H9 (cell line): ENCODE results near the gene OPN1SW. TPM values are rescaled to one million over a fixed set of nuclear protein-coding genes. Genes with fewer than 3 reads are reported as not detected.

Experiments
- DNase-seq: peaks from one replicate; pipeline ENCODE4 v3.0.0-alpha.2; 2017
- H2AFZ ChIP-seq: one replicate; pipeline ENCODE4 v1.6.1; 2013; ENCODE audit warnings: mild to moderate bottlenecking, low read length, control low read depth, moderate library complexity
- H2AK5ac ChIP-seq: 2 replicates; pipeline ENCODE4 v1.6.1; 2013; ENCODE audit warnings: low read length, control low read depth, mixed read lengths; ENCODE audit not compliant: insufficient read length
- H2BK120ac ChIP-seq: one replicate; pipeline ENCODE4 v1.6.1; 2013; ENCODE audit warnings: low read depth, mild to moderate bottlenecking, low read length, control low read depth, inconsistent platforms; ENCODE audit not compliant: poor library complexity, severe bottlenecking
- H2BK12ac ChIP-seq: 2 replicates; pipeline ENCODE4 v1.6.1; 2013; ENCODE audit warnings: low read length, control low read depth, mixed read lengths, low read depth; ENCODE audit not compliant: insufficient read length
- H2BK15ac ChIP-seq: 2 replicates; pipeline ENCODE4 v1.6.1; 2013; ENCODE audit warnings: low read depth, low read length, control low read depth
- H2BK20ac ChIP-seq: one replicate; pipeline ENCODE4 v1.6.1; 2013; ENCODE audit warnings: low read depth, mild to moderate bottlenecking, low read length, control low read depth, inconsistent platforms; ENCODE audit not compliant: poor library complexity, severe bottlenecking
- H2BK5ac ChIP-seq: 2 replicates; pipeline ENCODE4 v1.6.1; 2013; ENCODE audit warnings: low read length, control low read depth, mixed read lengths; ENCODE audit not compliant: insufficient read length
- H3K14ac ChIP-seq: 2 replicates; pipeline ENCODE4 v1.6.1; 2013; ENCODE audit warnings: low read length, control low read depth; ENCODE audit not compliant: insufficient read depth
- H3K18ac ChIP-seq: 2 replicates; pipeline ENCODE4 v1.6.1; 2013; ENCODE audit warnings: low read depth, mild to moderate bottlenecking, mixed read lengths, low read length, control low read depth; ENCODE audit not compliant: insufficient read length
- H3K23ac ChIP-seq: 2 replicates; pipeline ENCODE4 v1.6.1; 2013; ENCODE audit warnings: low read length, control low read depth, mixed read lengths, low read depth; ENCODE audit not compliant: insufficient read length
- H3K23me2 ChIP-seq: 2 replicates; pipeline ENCODE4 v1.6.1; 2013; ENCODE audit warnings: low read depth, mild to moderate bottlenecking, mixed read lengths, low read length, control low read depth; ENCODE audit not compliant: insufficient read length, poor library complexity, severe bottlenecking
- H3K27ac ChIP-seq: 2 replicates; pipeline ENCODE4 v1.5.1; 2013; ENCODE audit warnings: low read length, control low read depth, mixed read lengths, low read depth; ENCODE audit not compliant: insufficient read length
- H3K27me3 ChIP-seq: 2 replicates; pipeline ENCODE4 v1.6.1; 2013; ENCODE audit warnings: low read length, control low read depth, inconsistent platforms; ENCODE audit not compliant: insufficient read depth
- H3K4ac ChIP-seq: 2 replicates; pipeline ENCODE4 v1.6.1; 2013; ENCODE audit warnings: low read depth, mild to moderate bottlenecking, control low read depth, inconsistent platforms, low read length, moderate library complexity
- H3K4me1 ChIP-seq: 2 replicates; pipeline ENCODE4 v1.6.1; 2013; ENCODE audit warnings: low read length, control low read depth, inconsistent platforms; ENCODE audit not compliant: insufficient read depth
- H3K4me2 ChIP-seq: 2 replicates; pipeline ENCODE4 v1.6.1; 2013; ENCODE audit warnings: low read length, control low read depth, mixed read lengths; ENCODE audit not compliant: insufficient read length, insufficient read depth
- H3K56ac ChIP-seq: 2 replicates; pipeline ENCODE4 v1.6.1; 2013; ENCODE audit warnings: low read depth, mild to moderate bottlenecking, mixed read lengths, low read length, control low read depth; ENCODE audit not compliant: insufficient read length
- H3K79me1 ChIP-seq: 2 replicates; pipeline ENCODE4 v1.6.1; 2013; ENCODE audit warnings: low read depth, mild to moderate bottlenecking, moderate library complexity, low read length, control low read depth, inconsistent platforms; ENCODE audit not compliant: insufficient read depth, poor library complexity, severe bottlenecking
- H3K79me2 ChIP-seq: 2 replicates; pipeline ENCODE4 v1.6.1; 2013; ENCODE audit warnings: low read length, control low read depth, inconsistent platforms; ENCODE audit not compliant: insufficient read depth
- H3K9ac ChIP-seq: 2 replicates; pipeline ENCODE4 v1.6.1; 2013; ENCODE audit warnings: low read length, control low read depth, mixed read lengths; ENCODE audit not compliant: insufficient read length; ENCODE audit errors: extremely low read depth
- H3K9me3 ChIP-seq: one replicate; pipeline ENCODE4 v1.6.1; 2013; ENCODE audit warnings: low read depth, low read length, inconsistent platforms; ENCODE audit not compliant: control insufficient read depth
- H3T11ph ChIP-seq: one replicate; pipeline ENCODE4 v1.6.1; 2013; ENCODE audit warnings: mild to moderate bottlenecking, low read length, control low read depth, inconsistent platforms
- H4K20me1 ChIP-seq: one replicate; pipeline ENCODE4 v1.6.1; 2013; ENCODE audit not compliant: control insufficient read depth, insufficient read length, insufficient read depth
- H4K5ac ChIP-seq: 2 replicates; pipeline ENCODE4 v1.6.1; 2013; ENCODE audit warnings: low read depth, mild to moderate bottlenecking, mixed read lengths, low read length, control low read depth; ENCODE audit not compliant: insufficient read length
- H4K8ac ChIP-seq: replicated peaks from 2 replicates; pipeline ENCODE4 v1.6.1; 2013; ENCODE audit warnings: low read length, control low read depth, mixed read lengths, low read depth; ENCODE audit not compliant: insufficient read length
- H4K91ac ChIP-seq: 2 replicates; pipeline ENCODE4 v1.6.1; 2013; ENCODE audit warnings: low read depth, mild to moderate bottlenecking, moderate library complexity, mixed read lengths, low read length, control low read depth; ENCODE audit not compliant: insufficient read length
- H3K27ac Mint-ChIP-seq, 3 experiments: 2 replicates in 2 of 3; 3 replicates in 1 of 3; pipeline ENCODE4 v1.8.0; 2020 to 2021; ENCODE audit warnings: mixed read lengths in 3 of 3, mild to moderate bottlenecking in 1 of 3, moderate library complexity in 1 of 3
- H3K27me3 Mint-ChIP-seq: 2 replicates; pipeline ENCODE4 v1.8.0; 2021; ENCODE audit warnings: low read depth, mild to moderate bottlenecking, moderate library complexity, mixed read lengths
- H3K36me3 Mint-ChIP-seq, 3 experiments: 2 replicates in 2 of 3; 3 replicates in 1 of 3; pipeline ENCODE4 v1.8.0; 2020 to 2021; ENCODE audit warnings: low read depth in 3 of 3, mixed read lengths in 3 of 3; ENCODE audit not compliant: insufficient read depth in 1 of 3
- H3K4me1 Mint-ChIP-seq, 2 experiments: 2 replicates each; pipeline ENCODE4 v1.8.0; 2020; ENCODE audit warnings: mixed read lengths in 2 of 2
- H3K4me3 Mint-ChIP-seq, 2 experiments: 2 replicates in 1 of 2; 3 replicates in 1 of 2; pipeline ENCODE4 v1.8.0; 2020 to 2021; ENCODE audit warnings: mild to moderate bottlenecking in 2 of 2, mixed read lengths in 2 of 2, moderate library complexity in 1 of 2
- H3K9me3 Mint-ChIP-seq, 2 experiments: 2 replicates in 1 of 2; 3 replicates in 1 of 2; pipeline ENCODE4 v1.8.0; 2020; ENCODE audit warnings: mild to moderate bottlenecking in 2 of 2, mixed read lengths in 2 of 2, moderate library complexity in 1 of 2
- CTCF ChIP-seq: fragments of 200-600 bp; sonication (generic); conservative IDR thresholded peaks from 3 replicates; pipeline ENCODE4 v1.8.0; 2021; ENCODE audit warnings: antibody characterized with exemption, mild to moderate bottlenecking
- WGBS: extraction: QIAGEN DNeasy Blood & Tissue Kit; methylation state at CpG from one replicate; pipeline ENCODE4 v1.1.7; 2013; ENCODE audit warnings: missing lambda C conversion rate, low lambda C conversion rate, mixed read lengths; ENCODE audit not compliant: insufficient read length; ENCODE audit errors: extremely low coverage; 5-methylcytosine and 5-hydroxymethylcytosine counted together
- total RNA-seq: library from RNA; stranded (reverse); gene quantifications from 2 replicates; pipeline ENCODE4 v1.2.1, GENCODE V29; 2021

OPN1SW gene
- total RNA-seq, 1 experiment from 2014 or later, result not detected

- Histone ChIP-seq H2BK5ac (no peak overlapping the region), H2BK120ac (no peak overlapping the region), H4K5ac (no peak overlapping the region), H2BK12ac (no peak overlapping the region), H3K4me2 (no peak overlapping the region), H4K91ac (no peak overlapping the region), H2AK5ac (no peak overlapping the region), H3K18ac (no peak overlapping the region), H3K14ac (no peak overlapping the region), H2AFZ (no peak overlapping the region), H3K23ac (no peak overlapping the region), H3K27me3 (no peaks in the 10 kb centered on the region), H2BK15ac (no peak overlapping the region), H3K79me2 (no peaks in the 10 kb centered on the region), H3K9ac (no peak overlapping the region), H4K20me1 (no peaks in the 10 kb centered on the region), H3K4ac (no peak overlapping the region), H3K79me1 (no peaks in the 10 kb centered on the region), H3K23me2 (no peaks in the 10 kb centered on the region), H3K56ac (no peak overlapping the region), H2BK20ac (no peak overlapping the region), H3K9me3 (no peaks in the 10 kb centered on the region), H3K27ac (no peak overlapping the region), H3T11ph (no peak overlapping the region), H3K4me1 (no peaks in the 10 kb centered on the region), H4K8ac (no peak overlapping the region)
- DNase-seq, result no peak
- H3K27ac Mint-ChIP-seq, result no peak overlapping the region
- H3K4me1 Mint-ChIP-seq, result peaks cover 5 to 13% of the 10 kb centered on the region in 2 experiments; a peak in 3 of 4 replicates
- peaks cover 2% of the 10 kb centered on the region for H3K27me3 Mint-ChIP-seq
- no peak for TF ChIP-seq CTCF
- no CpG with 5 or more reads among the region's 1 CpG for WGBS
- H3K4me3 Mint-ChIP-seq, result no peak overlapping the region
- no peaks in the 10 kb centered on the region for H3K9me3 Mint-ChIP-seq
- H3K36me3 Mint-ChIP-seq, result no peaks in the 10 kb centered on the region
These were observed 48.9 kb downstream of the OPN1SW start for GRCh38 chr7:128726737-128727072.
